M059J (cell line): Measurements from ENCODE around the gene HRH2. TPM values are rescaled to one million over a fixed set of nuclear protein-coding genes. Genes with fewer than 3 reads are reported as not detected.
"Not testable (repeated sequence)": the region's sequence is repeated elsewhere in the genome, so short reads cannot be mapped to it uniquely, and the experiment has no call there.

ENCODE experiments used
- DNase-seq: peaks from one replicate; pipeline ENCODE4 v3.0.0-alpha.2; 2012; ENCODE audit warnings: low read depth
- total RNA-seq: library from RNA; depleted of rRNA; stranded (reverse); fragments of >200 nt; shearing (Covaris generic); gene quantifications from 2 replicates; pipeline ENCODE4 v1.2.3, GENCODE V29; 2014; rRNA removed

Gene HRH2
- total RNA-seq: 0.20 and 0.32 TPM in 2 replicates

- DNase-seq: peak; percentile 24
Observed at GRCh38 chr5:175657593-175658271, at the start of gene HRH2. Gene HRH2 (plus strand): TSS chr5:175658071. CDS start chr5:175683234, 25,163 bp downstream.

GRCh38 chr5:175609526-175609925 is 48.3 kb upstream of the HRH2 start:
- no peak for DNase-seq

- DNase-seq: no peak
Observed at GRCh38 chr5:175610381-175610780, 47.5 kb upstream of the HRH2 start.

GRCh38 chr5:175610898-175611297 is 47.0 kb upstream of the HRH2 start:
- no peak for DNase-seq

- DNase-seq: no peak
Observed at GRCh38 chr5:175614223-175614815, 43.6 kb upstream of the HRH2 start.

- DNase-seq: no peak
Observed at GRCh38 chr5:175614861-175615260, 43.0 kb upstream of the HRH2 start.

GRCh38 chr5:175616083-175616482 is 41.8 kb upstream of the HRH2 start:
- DNase-seq: no peak

GRCh38 chr5:175616527-175616926 is 41.3 kb upstream of the HRH2 start:
- not testable (repeated sequence) for DNase-seq

GRCh38 chr5:175617447-175617846 is 40.4 kb upstream of the HRH2 start:
- no peak for DNase-seq

GRCh38 chr5:175620527-175620926 is 37.3 kb upstream of the HRH2 start:
- no peak for DNase-seq

GRCh38 chr5:175621971-175622370 is 35.9 kb upstream of the HRH2 start:
- DNase-seq: no peak

- DNase-seq: no peak
Observed at GRCh38 chr5:175623088-175623487, 34.8 kb upstream of the HRH2 start.

GRCh38 chr5:175624316-175624715 is 33.6 kb upstream of the HRH2 start:
- DNase-seq: no peak

GRCh38 chr5:175627005-175627404 is 30.9 kb upstream of the HRH2 start:
- no peak for DNase-seq

- no peak for DNase-seq
Observed at GRCh38 chr5:175627739-175628138, 30.1 kb upstream of the HRH2 start.

- no peak for DNase-seq
Observed at GRCh38 chr5:175628668-175629067, 29.2 kb upstream of the HRH2 start.

- DNase-seq: no peak
Observed at GRCh38 chr5:175629261-175629660, 28.6 kb upstream of the HRH2 start.

GRCh38 chr5:175629793-175630192 is 28.1 kb upstream of the HRH2 start:
- DNase-seq: no peak

GRCh38 chr5:175635854-175636584 is 21.9 kb upstream of the HRH2 start:
- no peak for DNase-seq

GRCh38 chr5:175638305-175638704 is 19.6 kb upstream of the HRH2 start:
- no peak for DNase-seq

- no peak for DNase-seq
Observed at GRCh38 chr5:175640106-175640775, 17.6 kb upstream of the HRH2 start.

GRCh38 chr5:175642998-175643397 is 14.9 kb upstream of the HRH2 start:
- no peak for DNase-seq
